Stimulated activated CD8-positive, alpha-beta memory T cell treated with anti-CD3 and anti-CD28 coated beads, Interleukin-4, amount 100 ng/mL, for 48 hours (primary cell): ENCODE results near the gene TMED9.
"Not testable (repeated sequence)": the region's sequence is repeated elsewhere in the genome, so short reads cannot be mapped to it uniquely, and the experiment has no call there.

ENCODE experiments used
- DNase-seq: peaks from one replicate; pipeline ENCODE4 v3.0.0-alpha.2; 2020

TMED9 gene

DNA sequence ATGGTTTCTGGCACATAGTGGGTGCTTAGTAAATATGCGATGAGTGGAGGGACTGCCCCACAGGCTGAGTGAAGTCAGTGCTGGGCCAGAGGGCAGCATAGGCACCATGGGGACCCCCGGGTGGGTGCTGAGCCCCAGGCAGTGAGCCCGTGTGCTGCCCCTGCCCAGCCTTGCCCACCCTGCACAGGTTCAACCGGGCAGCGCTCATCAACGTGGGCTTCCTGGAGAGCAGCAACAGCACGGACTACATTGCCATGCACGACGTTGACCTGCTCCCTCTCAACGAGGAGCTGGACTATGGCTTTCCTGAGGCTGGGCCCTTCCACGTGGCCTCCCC is 15.1 kb downstream of the TMED9 start:
- DNase-seq = no peak

GRCh38 chr5:177607452-177608192 is 15.6 kb downstream of the TMED9 start:
- DNase-seq = peak; percentile 75

DNA sequence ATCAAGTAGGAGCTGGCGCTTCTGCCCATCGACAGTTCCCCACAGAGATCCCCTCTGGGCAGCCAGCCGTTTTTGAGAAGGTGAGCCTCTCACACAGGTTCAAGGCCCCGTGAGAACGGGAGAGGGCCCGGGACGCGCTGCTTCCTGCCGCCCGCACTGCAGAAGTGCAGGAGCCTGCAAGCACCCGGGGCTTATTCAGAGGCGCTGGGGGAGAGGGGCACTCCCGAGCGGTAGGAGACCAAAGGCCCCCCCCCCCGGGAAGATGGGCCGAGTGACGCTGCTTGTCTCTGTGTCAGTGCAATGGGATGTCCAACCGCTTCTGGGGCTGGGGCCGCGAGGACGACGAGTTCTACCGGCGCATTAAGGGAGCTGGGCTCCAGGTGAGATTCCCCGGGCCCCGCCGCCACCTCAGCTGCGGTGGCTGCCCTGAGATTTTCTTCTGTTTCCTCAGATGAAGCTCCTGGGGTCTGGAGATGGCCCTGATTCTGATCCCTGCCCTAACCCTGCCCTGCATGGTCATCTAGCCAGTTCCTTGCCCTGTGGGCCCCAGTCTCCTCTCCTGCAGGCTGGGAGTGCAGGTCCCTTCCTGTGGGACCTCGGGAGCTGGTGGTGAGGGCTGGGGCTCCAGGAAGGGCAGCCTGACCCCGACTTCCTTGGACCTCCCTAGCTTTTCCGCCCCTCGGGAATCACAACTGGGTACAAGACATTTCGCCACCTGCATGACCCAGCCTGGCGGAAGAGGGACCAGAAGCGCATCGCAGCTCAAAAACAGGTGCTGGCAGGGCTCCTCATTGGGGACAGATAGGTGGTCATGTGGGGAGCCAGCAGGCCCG is 16.5 kb downstream of the TMED9 start:
- no peak for DNase-seq

DNA sequence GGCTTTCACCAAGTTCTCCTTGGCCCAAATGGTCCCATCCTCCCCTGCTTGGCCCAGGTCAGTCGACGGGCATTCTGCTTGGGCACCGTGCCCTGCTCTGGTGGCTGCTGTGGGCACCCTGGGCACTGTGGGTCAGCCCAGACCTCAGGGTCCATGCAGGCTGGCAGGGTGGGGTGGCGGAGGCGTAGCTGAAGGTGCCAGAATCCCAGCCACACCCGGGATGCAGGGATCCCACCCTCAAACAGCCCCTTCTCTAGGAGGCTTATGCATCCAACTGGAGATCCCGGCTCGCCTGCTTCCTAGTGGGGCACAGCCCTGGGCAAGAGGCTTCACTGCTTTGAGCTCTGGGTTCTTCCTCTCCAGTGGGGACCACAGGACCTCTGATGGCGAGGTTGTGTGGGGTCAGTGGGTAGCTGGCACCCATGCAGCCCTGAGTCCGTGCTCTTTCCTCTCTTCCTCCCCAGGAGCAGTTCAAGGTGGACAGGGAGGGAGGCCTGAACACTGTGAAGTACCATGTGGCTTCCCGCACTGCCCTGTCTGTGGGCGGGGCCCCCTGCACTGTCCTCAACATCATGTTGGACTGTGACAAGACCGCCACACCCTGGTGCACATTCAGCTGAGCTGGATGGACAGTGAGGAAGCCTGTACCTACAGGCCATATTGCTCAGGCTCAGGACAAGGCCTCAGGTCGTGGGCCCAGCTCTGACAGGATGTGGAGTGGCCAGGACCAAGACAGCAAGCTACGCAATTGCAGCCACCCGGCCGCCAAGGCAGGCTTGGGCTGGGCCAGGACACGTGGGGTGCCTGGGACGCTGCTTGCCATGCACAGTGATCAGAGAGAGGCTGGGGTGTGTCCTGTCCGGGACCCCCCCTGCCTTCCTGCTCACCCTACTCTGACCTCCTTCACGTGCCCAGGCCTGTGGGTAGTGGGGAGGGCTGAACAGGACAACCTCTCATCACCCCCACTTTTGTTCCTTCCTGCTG is 17.4 kb downstream of the TMED9 start:
- DNase-seq = no peak

DNA sequence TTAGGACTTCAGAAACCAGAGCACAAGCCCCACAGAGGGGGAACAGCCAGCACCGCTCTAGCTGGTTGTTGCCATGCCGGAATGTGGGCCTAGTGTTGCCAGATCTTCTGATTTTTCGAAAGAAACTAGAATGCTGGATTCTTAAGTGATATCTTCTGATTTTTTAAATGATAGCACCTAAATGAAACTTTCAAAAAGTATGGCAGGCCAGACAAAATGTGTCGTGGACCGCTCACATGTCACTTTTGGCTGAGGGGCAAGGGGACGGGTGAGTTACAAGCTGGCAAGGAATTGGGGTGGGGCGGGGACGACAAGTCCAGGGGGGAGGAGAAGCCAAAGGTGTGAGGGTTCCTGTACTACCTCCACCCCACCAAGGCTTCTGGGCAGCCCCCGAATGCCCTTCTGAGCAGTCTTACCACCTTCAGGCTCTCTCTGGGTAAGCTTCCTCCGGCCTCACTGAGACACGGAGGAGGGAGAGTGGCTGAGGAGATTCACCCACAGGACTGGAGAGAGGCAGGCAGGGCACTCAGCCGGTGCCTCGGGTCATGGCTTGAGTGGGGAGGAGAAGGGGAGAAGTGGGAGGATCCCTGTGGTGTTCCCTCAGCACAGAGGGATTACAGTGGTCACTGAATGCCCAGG is 18.2 kb downstream of the TMED9 start:
- DNase-seq = no peak

- no peak for DNase-seq
These were observed 18.9 kb downstream of the TMED9 start for GRCh38 chr5:177610770-177611445.

DNA sequence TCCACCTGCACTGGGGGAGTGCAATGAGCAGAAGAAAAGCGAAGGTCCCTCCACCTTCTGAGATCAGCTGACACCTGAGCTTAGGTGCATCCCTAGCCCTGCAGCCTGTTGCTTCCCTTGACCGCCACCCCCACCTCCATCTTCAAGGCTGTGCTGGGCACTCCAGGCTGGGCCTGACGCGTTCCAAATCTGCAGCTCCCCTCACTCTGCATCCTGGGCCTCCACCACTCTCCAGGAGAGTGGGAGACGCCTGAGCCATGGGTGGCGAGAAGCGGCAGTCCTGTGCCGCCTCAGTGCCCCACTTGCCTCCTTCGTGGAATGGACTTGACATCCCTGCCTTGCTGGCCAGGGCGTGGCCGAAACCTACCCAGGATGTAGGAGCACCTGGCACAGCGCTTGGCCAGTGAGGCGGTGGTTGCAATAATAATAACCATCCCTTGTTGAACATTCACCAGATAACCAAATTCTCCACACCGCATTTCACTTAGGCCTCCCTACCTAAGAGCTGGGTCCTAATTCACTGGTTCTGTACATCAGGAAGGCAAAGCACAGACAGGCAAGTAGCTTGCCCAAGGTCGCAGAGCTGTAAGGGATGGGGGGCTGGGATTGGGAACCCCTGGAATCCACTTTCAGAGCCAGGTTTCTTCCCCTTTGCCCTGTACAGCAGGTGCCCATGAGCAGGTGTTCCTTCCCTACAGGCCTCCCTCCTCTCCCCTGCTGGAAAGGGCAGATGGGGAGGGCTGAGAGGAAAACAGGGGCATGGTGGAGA is 19.6 kb downstream of the TMED9 start:
- no peak for DNase-seq

DNA sequence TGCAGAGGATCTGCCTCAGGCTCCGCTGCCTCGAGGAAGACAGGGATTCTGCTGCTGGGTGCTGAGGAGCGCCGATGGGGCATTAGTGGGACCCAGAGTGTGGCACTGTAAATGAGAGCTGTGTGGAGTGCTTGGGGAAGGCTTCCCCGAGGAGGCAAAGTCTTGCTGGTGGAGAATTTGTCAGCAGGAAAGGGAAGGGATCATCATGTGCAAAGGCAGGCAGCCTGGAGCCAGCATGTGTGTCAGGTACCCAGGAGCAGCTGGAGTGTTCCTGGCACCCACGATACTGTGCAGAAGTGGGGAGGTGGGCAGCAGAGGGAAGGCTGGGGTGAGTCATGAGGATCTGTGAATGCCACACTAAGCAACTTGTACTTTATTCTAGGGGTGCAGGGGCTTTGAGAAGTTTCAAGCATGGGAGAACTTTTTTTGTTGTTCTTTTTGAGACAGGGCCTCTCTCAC is 20.2 kb downstream of the TMED9 start:
- no peak for DNase-seq

GRCh38 chr5:177620560-177620959 is 28.6 kb downstream of the TMED9 start:
- DNase-seq = no peak

- not testable (repeated sequence) for DNase-seq
These were observed 32.2 kb downstream of the TMED9 start for GRCh38 chr5:177624172-177624571.

DNA sequence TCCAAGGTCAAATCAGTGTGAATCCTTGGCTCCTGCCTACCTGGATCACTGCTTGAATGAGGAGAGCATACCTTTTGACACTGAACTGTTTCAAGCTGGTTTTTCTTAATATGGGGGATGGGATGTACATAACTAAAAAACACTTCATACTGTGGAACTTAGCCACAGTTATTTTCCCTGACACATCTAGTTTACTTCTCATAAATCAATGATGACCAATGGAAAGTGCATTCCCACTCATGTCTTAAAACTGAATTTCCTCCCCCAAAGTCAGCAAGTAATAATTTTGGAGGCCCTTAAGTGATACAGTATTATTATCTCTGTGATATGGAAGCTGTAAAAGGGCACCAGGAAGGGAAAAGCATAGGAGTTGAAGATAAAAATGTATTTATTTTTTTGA is 38.2 kb downstream of the TMED9 start:
- DNase-seq = not testable (repeated sequence)

DNA sequence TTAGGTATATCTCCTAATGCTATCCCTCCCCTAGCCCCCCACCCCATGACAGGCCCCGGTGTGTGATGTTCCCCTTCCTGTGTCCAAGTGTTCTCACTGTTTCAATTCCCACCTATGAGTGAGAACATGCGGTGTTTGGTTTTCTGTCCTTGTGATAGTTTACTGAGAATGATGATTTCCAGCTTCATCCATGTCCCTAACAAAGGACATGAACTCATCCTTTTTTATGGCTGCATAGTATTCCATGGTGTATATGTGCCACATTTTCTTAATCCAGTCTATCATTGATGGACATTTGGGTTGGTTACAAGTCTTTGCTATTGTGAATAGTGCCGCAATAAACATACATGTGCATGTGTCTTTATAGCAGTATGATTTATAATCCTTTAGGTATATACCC is 42.9 kb downstream of the TMED9 start:
- not testable (repeated sequence) for DNase-seq

- not testable (repeated sequence) for DNase-seq
These were observed 53.5 kb downstream of the TMED9 start for GRCh38 chr5:177645462-177645861.
